Transverse colon (tissue), 3 donors: ENCODE data around the gene SPEM2.

Experiments
- CTCF ChIP-seq, 5 experiments: fragments of 200-600 bp in 3 of 5; fragments of 450-650 bp in 2 of 5; sonication (generic) in 3 of 5; IDR thresholded peaks; 1 replicate in 2 of 5; 2 replicates in 3 of 5; pipeline ENCODE4 v1.5.1; 2016 to 2017; ENCODE audit warnings: antibody characterized with exemption in 5 of 5, inconsistent platforms in 3 of 5, mild to moderate bottlenecking in 2 of 5, moderate library complexity in 1 of 5
- EP300 ChIP-seq: sonication (generic); formaldehyde crosslinking; IDR thresholded peaks from one replicate; pipeline ENCODE4 v1.6.1; 2017; ENCODE audit warnings: antibody characterized with exemption, low read depth
- POLR2A ChIP-seq: fragments of 450-650 bp; IDR thresholded peaks from one replicate; pipeline ENCODE4 v1.6.1; 2016; ENCODE audit warnings: antibody characterized with exemption, mild to moderate bottlenecking, moderate library complexity

DNA sequence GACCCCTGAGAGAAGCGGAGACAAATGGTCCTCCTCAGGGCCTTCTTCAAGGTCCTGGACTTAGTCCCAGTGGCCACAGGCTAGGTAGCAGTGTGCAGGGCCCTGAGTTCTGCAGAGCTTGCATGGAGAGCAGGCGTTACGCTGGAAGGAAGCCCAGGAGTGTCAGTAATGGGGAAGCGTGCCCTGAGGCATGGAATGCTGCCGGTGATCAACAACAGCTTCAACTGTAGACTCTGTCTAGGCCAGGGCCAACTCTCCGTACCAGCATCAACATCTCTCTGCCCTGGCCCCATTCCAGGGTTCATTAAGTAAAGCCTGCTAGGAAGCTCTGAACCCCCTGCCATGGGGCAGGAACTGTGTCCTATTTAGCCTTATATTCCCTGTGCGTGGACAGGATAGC is 45.1 kb upstream of the SPEM2 start:
- TF ChIP-seq CTCF (IDR thresholded peaks at IDR 0.05) (no peak), POLR2A (no peak), EP300 (no peak)
